ENCODE measurements around the gene EXOC3L1.
A peak's percentile ranks its signal among the peaks of the same experiment; 100 is the strongest.

The EXOC3L1 gene

DNA sequence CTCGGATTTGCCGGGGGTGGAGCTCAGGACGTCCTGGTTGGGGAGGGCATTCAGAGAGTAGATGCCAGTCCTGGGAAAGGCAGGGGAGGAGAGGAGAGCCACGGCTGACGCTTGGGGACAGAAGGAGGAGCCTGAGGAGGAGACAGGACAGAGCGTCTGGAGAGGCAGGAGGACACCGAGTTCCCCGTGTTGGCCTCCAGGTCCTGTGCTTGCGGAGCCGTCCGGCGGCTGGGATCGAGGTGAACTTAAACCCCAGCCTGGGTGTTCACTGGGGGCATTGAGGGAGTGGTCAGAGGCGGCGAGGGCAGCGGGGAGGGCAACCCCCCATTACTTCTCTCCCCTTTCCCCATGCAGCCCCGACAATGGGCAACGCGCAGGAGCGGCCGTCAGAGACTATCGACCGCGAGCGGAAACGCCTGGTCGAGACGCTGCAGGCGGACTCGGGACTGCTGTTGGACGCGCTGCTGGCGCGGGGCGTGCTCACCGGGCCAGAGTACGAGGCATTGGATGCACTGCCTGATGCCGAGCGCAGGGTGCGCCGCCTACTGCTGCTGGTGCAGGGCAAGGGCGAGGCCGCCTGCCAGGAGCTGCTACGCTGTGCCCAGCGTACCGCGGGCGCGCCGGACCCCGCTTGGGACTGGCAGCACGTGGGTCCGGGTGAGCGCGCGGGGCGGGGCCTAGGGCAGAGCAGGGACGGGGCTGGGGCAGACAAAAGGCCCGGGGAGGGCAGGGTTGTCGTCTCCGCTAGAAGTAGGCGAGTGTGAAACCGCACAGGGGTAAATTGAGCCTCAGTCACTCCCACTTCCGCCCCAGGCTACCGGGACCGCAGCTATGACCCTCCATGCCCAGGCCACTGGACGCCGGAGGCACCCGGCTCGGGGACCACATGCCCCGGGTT, 15.9 kb downstream of the EXOC3L1 start:
- DNase-seq (ENCODE audit: low read depth): peak; percentile 85

GRCh38 chr16:67173323-67173722, 16.6 kb downstream of the EXOC3L1 start:
- TF ChIP-seq, protein P1, sequence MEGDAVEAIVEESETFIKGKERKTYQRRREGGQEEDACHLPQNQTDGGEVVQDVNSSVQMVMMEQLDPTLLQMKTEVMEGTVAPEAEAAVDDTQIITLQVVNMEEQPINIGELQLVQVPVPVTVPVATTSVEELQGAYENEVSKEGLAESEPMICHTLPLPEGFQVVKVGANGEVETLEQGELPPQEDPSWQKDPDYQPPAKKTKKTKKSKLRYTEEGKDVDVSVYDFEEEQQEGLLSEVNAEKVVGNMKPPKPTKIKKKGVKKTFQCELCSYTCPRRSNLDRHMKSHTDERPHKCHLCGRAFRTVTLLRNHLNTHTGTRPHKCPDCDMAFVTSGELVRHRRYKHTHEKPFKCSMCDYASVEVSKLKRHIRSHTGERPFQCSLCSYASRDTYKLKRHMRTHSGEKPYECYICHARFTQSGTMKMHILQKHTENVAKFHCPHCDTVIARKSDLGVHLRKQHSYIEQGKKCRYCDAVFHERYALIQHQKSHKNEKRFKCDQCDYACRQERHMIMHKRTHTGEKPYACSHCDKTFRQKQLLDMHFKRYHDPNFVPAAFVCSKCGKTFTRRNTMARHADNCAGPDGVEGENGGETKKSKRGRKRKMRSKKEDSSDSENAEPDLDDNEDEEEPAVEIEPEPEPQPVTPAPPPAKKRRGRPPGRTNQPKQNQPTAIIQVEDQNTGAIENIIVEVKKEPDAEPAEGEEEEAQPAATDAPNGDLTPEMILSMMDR (IDR thresholded peaks at IDR 0.05; ENCODE audit: low read length, missing control alignments): no peak
- no peak for DNase-seq (ENCODE audit: low read depth)
- H3K4me3 ChIP-seq (replicated peaks; ENCODE audit: low read depth, low read length): peak overlapping the region; percentile 52

More for the DNA sequence above, 15.9 kb downstream of the EXOC3L1 start:
- TF ChIP-seq, protein P1 (IDR thresholded peaks at IDR 0.05; ENCODE audit: low read length, missing control alignments): peak; percentile 27
- peak overlapping the region; percentile 52 for H3K4me3 ChIP-seq (replicated peaks; ENCODE audit: low read depth, low read length)

- DNase-seq (ENCODE audit: low read depth): no peak
- H3K4me3 ChIP-seq (replicated peaks; ENCODE audit: low read depth, low read length): peak overlapping the region; percentile 55
- TF ChIP-seq, protein P1 (IDR thresholded peaks at IDR 0.05; ENCODE audit: low read length, missing control alignments): no peak
These were observed 18.8 kb downstream of the EXOC3L1 start for GRCh38 chr16:67170949-67171649.

DNA sequence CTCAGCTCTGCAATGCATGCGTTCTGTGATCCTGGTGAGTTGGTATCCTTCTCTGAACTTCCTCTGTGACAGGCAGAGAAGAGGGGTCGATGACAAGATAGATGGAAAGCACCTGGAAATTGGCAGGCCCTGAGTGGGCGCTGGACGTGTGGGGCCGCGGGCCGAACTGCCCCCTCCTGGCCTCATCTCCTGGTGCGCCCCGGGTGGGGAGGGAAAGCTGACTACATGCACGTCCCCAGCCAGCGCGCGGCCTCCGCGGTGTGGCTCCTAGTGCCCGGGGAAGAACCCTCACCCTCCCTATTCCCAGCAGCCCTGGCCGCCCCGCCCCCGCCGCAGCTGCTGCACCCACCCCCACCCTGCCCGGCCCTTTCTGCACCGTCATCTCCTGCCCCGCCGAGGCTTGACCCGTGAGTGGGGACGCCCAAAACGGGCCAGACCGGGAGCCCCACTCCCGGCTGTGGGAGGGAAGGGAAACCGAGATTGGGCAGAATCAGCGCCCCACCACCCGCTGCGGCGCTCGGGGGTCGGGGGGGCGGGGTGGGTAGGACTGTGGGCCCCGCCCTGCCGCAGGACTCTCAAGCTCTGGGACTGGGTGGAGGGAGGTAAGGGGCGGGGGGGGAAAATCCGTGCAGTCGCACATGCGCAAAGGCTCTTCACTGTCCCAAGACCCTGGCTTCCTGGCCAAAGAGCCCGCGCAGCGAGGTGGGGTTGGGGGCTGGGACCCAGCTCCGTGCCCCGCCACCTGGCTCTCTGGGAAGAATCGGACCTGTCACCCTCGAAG, 19.6 kb downstream of the EXOC3L1 start, which contains the start of gene NOL3:
NOL3 (plus strand) TSS at position 371 of the 781 bp plus-strand sequence.
- peak within 1 kb of the TSS; percentile 55 for H3K4me3 ChIP-seq (replicated peaks; ENCODE audit: low read depth, low read length)
- peak; percentile 86 for DNase-seq (ENCODE audit: low read depth)
- TF ChIP-seq, protein P1 (IDR thresholded peaks at IDR 0.05; ENCODE audit: low read length, missing control alignments): no peak

- no peak for DNase-seq (ENCODE audit: low read depth)
- H3K4me3 ChIP-seq (replicated peaks; ENCODE audit: low read depth, low read length): peak overlapping the region; percentile 55
- TF ChIP-seq, protein P1 (IDR thresholded peaks at IDR 0.05; ENCODE audit: low read length, missing control alignments): peak; percentile 65
These were observed 20.2 kb downstream of the EXOC3L1 start for GRCh38 chr16:67169642-67170167.

- H3K4me3 ChIP-seq (replicated peaks; ENCODE audit: low read depth, low read length): no peak overlapping the region
- TF ChIP-seq, protein P1 (IDR thresholded peaks at IDR 0.05; ENCODE audit: low read length, missing control alignments): no peak
- no peak for DNase-seq (ENCODE audit: low read depth)
These were observed 20.9 kb downstream of the EXOC3L1 start for GRCh38 chr16:67169011-67169451.

Data from fibroblast of pulmonary artery (primary cell).